Fibroblast of peridontal ligament (primary cell): ENCODE results near the gene MYH9.

ENCODE experiments used
- DNase-seq: peaks from one replicate; pipeline ENCODE4 v3.0.0-alpha.2; 2010; ENCODE audit errors: extremely low read depth

The MYH9 gene

GRCh38 chr22:36249160-36249559 is 138.6 kb downstream of the MYH9 start:
- DNase-seq = no peak

- DNase-seq = no peak
Measured at GRCh38 chr22:36247955-36248354, 139.8 kb downstream of the MYH9 start.

GRCh38 chr22:36246718-36247117 is 141.0 kb downstream of the MYH9 start:
- DNase-seq = no peak

GRCh38 chr22:36245805-36246356 is 141.9 kb downstream of the MYH9 start:
- DNase-seq = no peak

DNA sequence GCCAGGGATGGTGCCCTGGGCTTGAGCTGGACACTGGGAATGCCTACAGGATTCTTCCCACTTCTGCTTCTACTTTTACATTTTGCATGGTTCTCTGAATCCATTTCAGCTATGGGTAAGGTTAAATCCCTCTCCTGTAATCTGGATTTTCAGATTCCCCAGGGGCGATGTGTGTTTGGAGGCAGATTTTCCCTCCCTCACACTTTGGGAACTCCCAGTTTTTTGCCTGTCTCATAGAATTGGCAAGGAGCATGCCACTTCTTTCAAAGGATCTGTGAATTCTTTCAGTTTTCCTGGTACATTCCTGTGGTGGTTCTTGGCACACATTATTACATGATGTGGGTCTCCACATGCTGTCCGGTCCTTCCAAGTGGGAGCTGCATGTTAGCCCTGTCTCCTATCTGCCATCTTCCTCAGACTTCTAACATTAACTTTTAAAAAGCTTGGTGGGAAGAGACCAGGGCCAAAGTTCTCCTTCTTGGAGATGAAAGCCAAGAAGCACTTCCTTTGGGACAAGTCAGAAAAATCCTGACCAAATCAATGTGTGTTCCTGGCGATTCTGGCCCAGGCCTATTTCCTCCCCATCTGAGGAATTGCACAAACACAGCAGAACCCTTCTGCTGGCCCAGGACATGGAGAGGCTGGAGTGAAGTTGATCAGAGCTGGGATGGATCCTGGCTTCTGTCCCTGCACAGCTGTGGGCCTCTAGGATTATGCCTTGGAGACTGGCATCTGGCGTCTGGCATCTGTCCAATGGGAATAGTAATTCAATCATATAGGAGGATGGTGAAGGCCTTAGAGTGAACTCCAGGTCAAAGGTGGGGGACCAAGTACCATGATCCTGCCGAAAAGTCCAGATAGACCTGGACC is 143.0 kb downstream of the MYH9 start:
- peak; percentile 85 for DNase-seq

DNA sequence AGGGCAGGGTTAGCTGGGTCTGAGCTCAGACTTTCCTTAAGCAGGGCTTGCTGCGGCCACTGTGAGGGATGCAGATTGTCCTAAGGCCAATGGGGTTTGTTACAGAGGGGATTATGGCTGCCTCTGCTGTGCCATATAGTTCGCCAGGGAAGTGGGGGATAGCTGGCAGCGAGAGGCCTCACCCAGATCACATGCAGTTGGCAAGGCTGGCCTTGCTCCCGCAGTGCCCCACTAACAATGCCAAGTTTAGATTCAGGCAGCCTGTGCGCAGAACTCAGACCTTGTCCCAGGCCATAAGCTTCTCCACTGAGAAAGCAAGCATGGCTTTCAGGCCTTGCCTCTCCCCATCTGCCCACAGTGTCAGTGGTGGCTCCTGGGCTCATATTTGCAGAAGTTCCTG is 143.8 kb downstream of the MYH9 start:
- no peak for DNase-seq

GRCh38 chr22:36239401-36240171 is 148.2 kb downstream of the MYH9 start, which contains the start of gene APOL2:
APOL2 (minus strand) TSS chr22:36239527; CDS start chr22:36233162, 6,365 bp downstream.
- DNase-seq = peak; percentile 92

GRCh38 chr22:36239150-36239400 is 148.7 kb downstream of the MYH9 start:
- DNase-seq = no peak

- no peak for DNase-seq
Measured at GRCh38 chr22:36238373-36239149, 149.2 kb downstream of the MYH9 start.

DNA sequence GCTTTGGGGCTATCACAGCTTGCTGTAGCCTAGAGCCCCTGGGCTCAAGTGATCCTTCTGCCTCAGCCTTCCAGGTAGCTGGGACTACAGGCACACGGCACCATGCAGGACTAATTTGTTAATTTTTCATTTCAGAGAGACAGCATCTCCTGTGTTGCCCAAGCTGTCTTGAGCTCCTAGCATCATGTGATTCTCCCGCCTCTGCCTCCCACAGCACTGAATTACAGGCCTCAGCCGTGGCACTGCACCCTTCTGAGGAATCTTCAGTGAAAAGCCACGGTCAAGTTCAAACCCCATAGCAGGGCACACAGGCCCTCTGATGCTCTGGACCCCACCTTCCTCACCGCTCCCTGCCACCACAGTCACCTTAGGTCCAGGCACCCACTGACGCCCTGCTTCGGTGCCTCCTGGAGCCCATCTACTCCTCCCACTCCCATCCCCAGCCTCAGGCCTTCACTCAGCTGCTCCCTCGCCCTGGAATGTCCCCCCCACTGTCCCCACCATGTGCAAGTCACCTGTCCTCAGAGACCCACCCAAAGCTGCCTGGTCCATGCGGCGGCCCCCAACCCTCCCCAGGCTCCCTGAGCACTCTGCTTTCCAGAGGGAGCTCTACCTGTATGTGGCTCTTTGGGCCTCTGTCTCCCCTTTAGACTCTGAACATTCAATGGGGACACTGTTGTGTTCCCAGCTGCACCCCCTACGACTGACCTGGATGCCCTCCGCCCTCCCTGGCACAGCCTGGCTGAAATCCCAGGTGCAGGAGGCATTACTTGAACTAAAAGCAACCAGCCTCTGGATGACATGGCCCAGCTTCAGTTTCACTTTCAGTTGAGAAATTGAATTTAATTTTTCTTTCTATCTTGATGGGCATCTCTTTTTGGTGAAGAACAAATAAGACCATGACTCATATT is 150.1 kb downstream of the MYH9 start:
- peak; percentile 44 for DNase-seq

DNA sequence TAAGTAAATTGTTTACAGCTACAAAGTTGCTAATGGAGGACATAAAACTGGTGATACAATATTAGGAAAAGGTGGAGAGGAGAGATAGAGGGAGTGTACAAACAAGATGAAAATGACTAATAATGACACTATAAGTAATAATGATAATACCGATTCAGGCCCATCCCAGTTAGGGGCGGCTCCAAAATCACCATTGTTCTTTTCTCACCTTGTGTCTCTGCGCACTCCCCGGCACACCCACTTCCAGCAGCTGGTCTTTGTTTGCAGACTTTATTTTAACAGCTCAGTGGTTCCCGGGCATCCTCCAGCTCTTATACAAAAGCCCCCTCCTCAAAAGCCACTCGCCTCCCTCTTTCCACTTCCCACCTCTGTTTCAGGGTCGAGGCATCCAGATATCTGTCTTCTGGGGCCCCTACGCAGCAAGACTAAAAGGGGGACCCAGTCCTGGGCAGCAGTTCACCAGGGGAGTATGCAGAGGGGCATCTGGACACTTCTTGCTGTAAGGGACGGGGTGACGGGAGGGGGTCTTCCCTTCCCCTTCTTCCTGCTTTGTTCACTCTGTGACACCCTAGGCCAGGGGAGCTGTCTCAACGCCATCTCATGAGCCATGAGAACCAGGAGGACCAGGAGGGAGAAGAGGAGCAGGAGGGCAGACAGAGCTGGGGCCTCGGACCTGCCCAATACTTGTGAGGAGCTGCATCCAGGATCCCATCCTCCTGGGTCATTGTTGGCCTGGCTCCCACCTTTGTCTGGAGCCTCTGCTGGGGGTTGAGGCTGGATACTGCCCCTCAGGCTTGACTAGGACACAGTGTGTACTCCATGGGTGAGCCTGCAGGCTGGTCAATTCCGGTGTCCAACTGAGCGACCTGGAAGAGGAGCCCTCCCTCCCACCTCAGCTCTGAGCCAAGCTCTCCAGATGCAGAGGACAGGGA is 151.1 kb downstream of the MYH9 start:
- no peak for DNase-seq

GRCh38 chr22:36235585-36235984 is 152.2 kb downstream of the MYH9 start:
- DNase-seq = no peak

DNA sequence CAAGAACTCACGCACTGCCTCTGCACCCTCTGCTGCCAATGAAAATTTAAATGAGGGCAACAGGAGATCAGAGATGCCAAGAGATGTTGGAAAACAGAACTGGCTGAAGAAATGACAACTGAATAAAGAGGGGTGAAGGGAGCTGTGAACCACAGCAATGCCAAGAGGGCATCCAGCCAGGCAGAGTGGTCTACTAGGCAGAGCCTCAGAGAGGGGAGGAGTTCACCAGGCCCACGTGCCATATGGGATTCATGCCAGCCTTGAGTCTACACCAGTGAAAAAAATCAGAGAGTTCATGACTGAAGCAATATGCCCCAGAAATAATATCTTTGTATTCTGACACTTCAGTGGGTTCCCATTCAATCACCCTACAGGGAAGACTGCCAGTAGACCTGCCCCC is 152.8 kb downstream of the MYH9 start:
- DNase-seq = no peak

DNA sequence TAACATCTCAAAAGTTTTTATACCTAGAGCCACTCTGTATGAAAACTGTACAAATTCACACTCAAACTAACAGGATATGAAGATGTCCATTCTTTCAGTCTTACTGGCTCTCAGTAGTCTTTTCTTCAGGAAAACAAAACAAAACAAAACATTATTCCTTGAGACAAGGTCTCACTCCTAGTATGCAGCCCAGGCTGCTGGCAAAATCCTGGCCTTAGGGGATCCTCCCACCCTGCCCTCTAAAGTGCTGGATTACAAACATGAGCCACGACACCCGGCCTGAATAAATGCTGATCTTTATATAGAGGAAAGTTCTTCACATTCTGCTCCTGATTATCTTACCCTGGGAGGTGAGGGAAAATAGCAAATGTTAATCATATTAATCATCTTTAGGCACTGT is 153.6 kb downstream of the MYH9 start:
- DNase-seq = no peak

DNA sequence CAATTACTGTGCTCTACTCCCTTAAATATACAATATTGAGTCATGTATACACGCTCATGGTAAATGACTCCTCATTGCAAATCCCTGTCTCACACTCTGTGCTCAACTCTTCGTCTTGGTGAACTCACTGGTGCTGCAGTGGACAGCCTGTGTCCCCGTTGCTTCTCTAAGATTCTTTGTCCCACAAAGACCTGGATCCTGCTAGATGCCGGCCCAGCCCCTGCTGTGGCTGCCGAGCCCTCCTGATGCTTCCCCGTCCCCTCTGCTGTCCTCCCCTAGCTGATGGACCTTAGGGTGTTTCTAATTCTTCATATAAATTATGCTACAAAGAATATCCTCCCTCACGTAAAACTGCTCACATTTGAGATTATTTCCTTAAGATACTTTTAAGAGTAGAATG is 154.0 kb downstream of the MYH9 start:
- DNase-seq = no peak

GRCh38 chr22:36232715-36233401 is 154.9 kb downstream of the MYH9 start:
- DNase-seq = no peak
